HCT116 (cell line): ENCODE results near the gene MOV10L1. TPM values are rescaled to one million over a fixed set of nuclear protein-coding genes. Genes with fewer than 3 reads are reported as not detected.

Experiments used
- ATAC-seq: fragments of 200-7000 bp; cut with Tn5 transposase; 2 replicates; pipeline ENCODE4 v1.9.1; 2020; ENCODE audit warnings: mild to moderate bottlenecking, moderate library complexity
- BruUV-seq: library from RNA; stranded (reverse); fragments of 400-500 nt; replicated peaks from 2 replicates; lab custom pipeline; 2021; lab: Mats Ljungman, UMichigan
- CTCF ChIA-PET: fragments of 300-600 bp; sonication (Branson Sonifier 250); formaldehyde crosslinking; loops from one replicate; lab custom pipeline; 2021; ENCODE audit warnings: antibody characterized with exemption; lab: Charles Lee
- POLR2A ChIA-PET: fragments of 300-600, 350-600 bp; sonication (Branson Sonifier 250); formaldehyde crosslinking; loops from one replicate; lab custom pipeline; 2021; ENCODE audit warnings: antibody characterized with exemption; lab: Charles Lee
- RAD21 ChIA-PET, 2 experiments: fragments of 300-600 bp; sonication (Branson Sonifier 250); formaldehyde crosslinking; loops; one replicate each; lab custom pipeline; 2023; ENCODE audit warnings: low total read pairs in 2 of 2; ENCODE audit not compliant: uncharacterized antibody in 2 of 2, unreplicated experiment in 2 of 2, low non-redundant PET in 1 of 2; lab: Charles Lee
- DNase-seq: peaks from one replicate; pipeline ENCODE4 v3.0.0-alpha.2; 2010; ENCODE audit warnings: low read depth, low spot score
- H2AFZ ChIP-seq: fragments of 200-600 bp; shearing (Covaris generic), sonication (generic); 2 replicates; pipeline ENCODE4 v1.6.1; 2017; ENCODE audit warnings: low read depth, mixed run types, mixed read lengths, antibody characterized with exemption, low read length; ENCODE audit not compliant: poor library complexity, severe bottlenecking
- H3K27ac ChIP-seq: 2 replicates; pipeline ENCODE4 v1.5.1; 2012; ENCODE audit warnings: low read depth, low read length
- H3K27me3 ChIP-seq: fragments of 200-600 bp; sonication (generic); 2 replicates; pipeline ENCODE4 v1.6.1; 2016; ENCODE audit warnings: mixed run types, low read length, mixed read lengths; ENCODE audit not compliant: insufficient read depth
- H3K36me3 ChIP-seq, 2 experiments: fragments of 200-500 bp in 1 of 2; fragments of 200-600 bp in 1 of 2; sonication (Bioruptor generic) in 1 of 2; sonication (generic) in 1 of 2; 2 replicates each; pipeline versions ENCODE4 v1.5.1 to v1.6.1; 2014 to 2016; ENCODE audit warnings: low read length in 2 of 2, inconsistent platforms in 1 of 2, mixed read lengths in 1 of 2, mixed run types in 1 of 2; ENCODE audit not compliant: insufficient read depth in 2 of 2, control insufficient read depth in 1 of 2
- H3K4me1 ChIP-seq, 2 experiments: fragments of 200-600 bp in 1 of 2; sonication (generic) in 1 of 2; 2 replicates each; pipeline versions ENCODE4 v1.5.1 to v1.6.1; 2012 to 2017; ENCODE audit warnings: low read length in 2 of 2, inconsistent platforms in 1 of 2, mild to moderate bottlenecking in 1 of 2, mixed read lengths in 1 of 2, mixed run types in 1 of 2, moderate library complexity in 1 of 2; ENCODE audit not compliant: insufficient read depth in 2 of 2, control insufficient read depth in 1 of 2
- H3K4me2 ChIP-seq: fragments of 200-600 bp; sonication (generic); 2 replicates; pipeline ENCODE4 v1.6.1; 2017; ENCODE audit warnings: mixed run types, low read length, mixed read lengths
- H3K4me3 ChIP-seq, 2 experiments: fragments of 200-600 bp in 1 of 2; sonication (generic) in 1 of 2; replicated peaks in 1 of 2; 2 replicates each; pipeline ENCODE4 v1.5.1; 2011 to 2016; ENCODE audit warnings: low read length in 2 of 2, control low read depth in 1 of 2, low read depth in 1 of 2, mild to moderate bottlenecking in 1 of 2, mixed read lengths in 1 of 2, mixed run types in 1 of 2
- H3K79me2 ChIP-seq: fragments of 200-600 bp; sonication (generic); 2 replicates; pipeline ENCODE4 v1.6.1; 2017; ENCODE audit warnings: mild to moderate bottlenecking, mixed run types, low read length, moderate library complexity, mixed read lengths; ENCODE audit not compliant: insufficient read depth
- H3K9ac ChIP-seq: fragments of 200-600 bp; sonication (generic); 2 replicates; pipeline ENCODE4 v1.6.1; 2016; ENCODE audit warnings: low read length, mixed read lengths
- H3K9me2 ChIP-seq: fragments of 200-600 bp; sonication (generic), shearing (Covaris generic); 2 replicates; pipeline ENCODE4 v1.6.1; 2017; ENCODE audit warnings: mixed run types, mild to moderate bottlenecking, moderate library complexity; ENCODE audit not compliant: insufficient read depth
- H3K9me3 ChIP-seq, 2 experiments: fragments of 200-500 bp in 1 of 2; fragments of 200-600 bp in 1 of 2; sonication (Bioruptor generic) in 1 of 2; sonication (generic) in 1 of 2; 2 replicates each; pipeline ENCODE4 v1.6.1; 2014 to 2017; ENCODE audit warnings: low read length in 2 of 2, mixed read lengths in 2 of 2, inconsistent platforms in 1 of 2, low read depth in 1 of 2, mild to moderate bottlenecking in 1 of 2, mixed run types in 1 of 2, moderate library complexity in 1 of 2; ENCODE audit not compliant: control insufficient read depth in 1 of 2, insufficient read depth in 1 of 2
- H4K20me1 ChIP-seq: fragments of 200-600 bp; sonication (generic), shearing (Covaris generic); 2 replicates; pipeline ENCODE4 v1.6.1; 2017; ENCODE audit warnings: mixed run types, mild to moderate bottlenecking, moderate library complexity; ENCODE audit not compliant: insufficient read depth
- ELF1 ChIP-seq: IDR thresholded peaks from 2 replicates; pipeline ENCODE4 v1.6.1; 2012; ENCODE audit warnings: low read depth, borderline replicate concordance
- EZH2 ChIP-seq: fragments of 200-600 bp; sonication (generic); IDR thresholded peaks from 2 replicates; pipeline ENCODE4 v1.6.1; 2017; ENCODE audit warnings: antibody characterized with exemption, mixed run types
- EZH2phosphoT487 ChIP-seq: fragments of 200-600 bp; IDR thresholded peaks from 2 replicates; pipeline ENCODE4 v1.6.1; 2018; ENCODE audit warnings: antibody characterized with exemption, borderline replicate concordance
- FOSL1 ChIP-seq: IDR thresholded peaks from 2 replicates; pipeline ENCODE4 v1.6.1; 2012; ENCODE audit warnings: low read depth
- RAD21 ChIP-seq: IDR thresholded peaks from 2 replicates; pipeline ENCODE4 v1.6.1; 2012; ENCODE audit warnings: low read depth, mild to moderate bottlenecking
- SIN3A ChIP-seq: IDR thresholded peaks from 2 replicates; pipeline ENCODE4 v1.6.1; 2012; ENCODE audit warnings: low read depth
- SP1 ChIP-seq: IDR thresholded peaks from 2 replicates; pipeline ENCODE4 v1.6.1; 2012; ENCODE audit warnings: low read depth
- SRF ChIP-seq: IDR thresholded peaks from 2 replicates; pipeline ENCODE4 v1.6.1; 2012; ENCODE audit warnings: low read depth
- YY1 ChIP-seq: IDR thresholded peaks from 2 replicates; pipeline ENCODE4 v1.6.1; 2011; ENCODE audit warnings: low read length, low read depth, moderate library complexity, mild to moderate bottlenecking; ENCODE audit not compliant: insufficient replicate concordance; ENCODE audit errors: extremely low read depth
- ZFX ChIP-seq: fragments of 450-650 bp; IDR thresholded peaks from 2 replicates; pipeline ENCODE4 v1.6.1; 2017
- ZNF274 ChIP-seq: fragments of 200-500 bp; sonication (Bioruptor generic); IDR thresholded peaks from 2 replicates; pipeline ENCODE4 v1.6.1; 2014; ENCODE audit warnings: mild to moderate bottlenecking, low read depth, low read length, inconsistent platforms
- intact Hi-C: fragments of 100-400 bp; cut with micrococcal nuclease; formaldehyde crosslinking; loops from 2 replicates; pipeline ENCODE4 v1.10.0; 2022
- total RNA-seq: library from RNA; stranded (reverse); gene quantifications from one replicate; pipeline ENCODE4 v1.2.1, GENCODE V29; 2021; ENCODE audit not compliant: unreplicated experiment
- TF ChIP-seq, protein P1 (sequence below): IDR thresholded peaks from 2 replicates; pipeline ENCODE4 v1.6.1; 2012
- TF ChIP-seq, protein P2 (sequence below): IDR thresholded peaks from 2 replicates; pipeline ENCODE4 v1.6.1; 2012
- TF ChIP-seq, protein P3 (sequence below): IDR thresholded peaks from 2 replicates; pipeline ENCODE4 v1.6.1; 2011; ENCODE audit warnings: mild to moderate bottlenecking, low read length, moderate library complexity; ENCODE audit not compliant: insufficient replicate concordance; ENCODE audit errors: extremely low read depth

MOV10L1 gene
- total RNA-seq, 1 experiment from 2014 or later = not detected

DNA sequence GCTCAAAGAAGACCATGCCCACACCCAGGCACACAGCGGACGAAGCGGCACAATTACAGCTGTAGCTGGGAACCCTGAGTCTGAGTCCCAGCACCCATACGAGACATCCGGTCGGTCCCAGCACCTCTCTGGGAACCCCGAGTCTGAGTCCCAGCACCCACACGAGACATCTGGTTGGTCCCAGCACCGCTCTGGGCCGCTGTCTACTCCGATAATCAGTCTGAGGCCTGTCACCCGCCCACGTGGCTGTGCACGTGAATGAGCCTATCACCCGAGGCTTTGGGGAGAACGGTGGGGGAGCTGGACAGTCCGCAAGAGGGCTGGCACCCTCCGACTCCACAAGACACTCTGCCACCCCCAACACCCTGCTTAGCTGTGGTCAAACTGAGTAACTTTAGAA, 37.9 kb upstream of the MOV10L1 start:
- H3K4me3 ChIP-seq = no peak overlapping the region
- H3K9me3 ChIP-seq = no peaks in the 10 kb centered on the region
- no peak for ATAC-seq
- POLR2A ChIA-PET = no interaction called here
- BruUV-seq = no TSS peak
- no peaks in the 10 kb centered on the region for H3K79me2 ChIP-seq
- CTCF ChIA-PET = no interaction called here
- no peaks in the 10 kb centered on the region for H3K27me3 ChIP-seq
- no peak overlapping the region for H3K9ac ChIP-seq
- H2AFZ ChIP-seq = no peak overlapping the region
- H4K20me1 ChIP-seq = no peaks in the 10 kb centered on the region
- no peak for DNase-seq
- no peaks in the 10 kb centered on the region for H3K9me2 ChIP-seq
- TF ChIP-seq, protein P1, sequence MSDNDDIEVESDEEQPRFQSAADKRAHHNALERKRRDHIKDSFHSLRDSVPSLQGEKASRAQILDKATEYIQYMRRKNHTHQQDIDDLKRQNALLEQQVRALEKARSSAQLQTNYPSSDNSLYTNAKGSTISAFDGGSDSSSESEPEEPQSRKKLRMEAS = no peak
- no peak for TF ChIP-seq YY1
- TF ChIP-seq SRF = no peak
- TF ChIP-seq SP1 = no peak
- H3K4me1 ChIP-seq = no peaks in the 10 kb centered on the region
- H3K4me2 ChIP-seq = no peak overlapping the region
- H3K27ac ChIP-seq = no peak overlapping the region
- H3K36me3 ChIP-seq = no peaks in the 10 kb centered on the region
- intact Hi-C loops = no loop called here
- RAD21 ChIA-PET = no interaction called here

DNA sequence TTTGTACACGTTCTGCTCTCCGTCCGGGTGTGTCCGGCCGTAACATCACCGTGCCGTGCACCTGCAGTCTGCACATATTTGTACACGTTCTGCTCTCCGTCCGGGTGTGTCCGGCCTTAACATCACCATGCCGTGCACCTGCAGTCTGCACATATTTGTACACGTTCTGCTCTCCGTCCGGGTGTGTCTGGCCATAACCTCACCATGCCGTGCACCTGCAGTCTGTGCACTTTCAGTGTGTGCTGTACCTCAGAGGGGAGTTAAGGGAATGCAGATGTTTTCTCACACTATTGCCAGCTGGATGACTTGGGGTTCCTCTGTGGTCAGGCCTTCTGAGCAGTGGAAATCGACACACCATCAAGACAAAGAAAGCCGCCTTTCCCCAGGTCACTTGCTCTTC, 35.9 kb upstream of the MOV10L1 start:
- Histone ChIP-seq H3K4me2 (no peak overlapping the region), H4K20me1 (no peaks in the 10 kb centered on the region), H3K27ac (no peak overlapping the region), H3K9me3 (no peaks in the 10 kb centered on the region), H3K9me2 (no peaks in the 10 kb centered on the region), H3K27me3 (no peaks in the 10 kb centered on the region), H3K4me1 (no peaks in the 10 kb centered on the region), H3K4me3 (no peak overlapping the region), H3K79me2 (no peaks in the 10 kb centered on the region), H2AFZ (no peak overlapping the region), H3K9ac (no peak overlapping the region), H3K36me3 (no peaks in the 10 kb centered on the region)
- TF ChIP-seq, protein P2, sequence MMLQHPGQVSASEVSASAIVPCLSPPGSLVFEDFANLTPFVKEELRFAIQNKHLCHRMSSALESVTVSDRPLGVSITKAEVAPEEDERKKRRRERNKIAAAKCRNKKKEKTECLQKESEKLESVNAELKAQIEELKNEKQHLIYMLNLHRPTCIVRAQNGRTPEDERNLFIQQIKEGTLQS = no peak
- no peak for TF ChIP-seq SIN3A
- no peak for TF ChIP-seq RAD21
- TF ChIP-seq EZH2 = no peak
- TF ChIP-seq ZFX = no peak
- TF ChIP-seq SRF = no peak
- no peak for TF ChIP-seq ELF1
- no peak for TF ChIP-seq ZNF274
- no peak for TF ChIP-seq SP1
- TF ChIP-seq, protein P3, sequence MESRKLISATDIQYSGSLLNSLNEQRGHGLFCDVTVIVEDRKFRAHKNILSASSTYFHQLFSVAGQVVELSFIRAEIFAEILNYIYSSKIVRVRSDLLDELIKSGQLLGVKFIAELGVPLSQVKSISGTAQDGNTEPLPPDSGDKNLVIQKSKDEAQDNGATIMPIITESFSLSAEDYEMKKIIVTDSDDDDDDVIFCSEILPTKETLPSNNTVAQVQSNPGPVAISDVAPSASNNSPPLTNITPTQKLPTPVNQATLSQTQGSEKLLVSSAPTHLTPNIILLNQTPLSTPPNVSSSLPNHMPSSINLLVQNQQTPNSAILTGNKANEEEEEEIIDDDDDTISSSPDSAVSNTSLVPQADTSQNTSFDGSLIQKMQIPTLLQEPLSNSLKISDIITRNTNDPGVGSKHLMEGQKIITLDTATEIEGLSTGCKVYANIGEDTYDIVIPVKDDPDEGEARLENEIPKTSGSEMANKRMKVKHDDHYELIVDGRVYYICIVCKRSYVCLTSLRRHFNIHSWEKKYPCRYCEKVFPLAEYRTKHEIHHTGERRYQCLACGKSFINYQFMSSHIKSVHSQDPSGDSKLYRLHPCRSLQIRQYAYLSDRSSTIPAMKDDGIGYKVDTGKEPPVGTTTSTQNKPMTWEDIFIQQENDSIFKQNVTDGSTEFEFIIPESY = no peak
- no peak for TF ChIP-seq EZH2phosphoT487
- no peak for TF ChIP-seq FOSL1
- ChIA-PET POLR2A (no interaction called here), CTCF (no interaction called here), RAD21 (no interaction called here)
- no TSS peak for BruUV-seq
- no peak for ATAC-seq
- no peak for DNase-seq
- intact Hi-C loops = no loop called here
